Cerebellar nuclear complex (tissue), 1 donor: ENCODE measurements around the gene SRGAP1.
"Not testable (repeated sequence)": the region's sequence is repeated elsewhere in the genome, so short reads cannot be mapped to it uniquely, and the experiment has no call there.

ENCODE experiments used
- DNase-seq, 2 experiments: peaks; one replicate each; lab custom pipeline; 2025; lab: John Stamatoyannopoulos, UW

The SRGAP1 gene

DNA sequence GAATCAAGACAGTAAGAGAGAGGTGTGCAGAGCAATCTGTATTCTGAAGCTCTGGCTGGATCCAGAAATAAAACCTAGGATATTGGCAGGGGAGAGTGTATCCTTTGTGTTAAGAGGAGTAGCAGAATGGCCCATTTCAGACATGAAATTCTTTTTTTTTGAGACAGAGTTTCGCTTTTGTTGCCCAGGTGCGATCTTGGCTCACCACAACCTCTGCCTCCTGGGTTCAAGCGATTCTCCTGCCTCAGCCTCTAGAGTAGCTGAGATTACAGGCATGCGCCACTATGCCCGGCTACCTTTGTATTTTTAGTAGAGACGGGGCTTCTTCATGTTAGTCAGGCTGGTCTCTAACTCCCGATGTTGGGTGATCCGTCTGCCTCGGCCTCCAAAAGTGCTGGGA is 6.1 kb upstream of the SRGAP1 start:
- DNase-seq: no peak

DNA sequence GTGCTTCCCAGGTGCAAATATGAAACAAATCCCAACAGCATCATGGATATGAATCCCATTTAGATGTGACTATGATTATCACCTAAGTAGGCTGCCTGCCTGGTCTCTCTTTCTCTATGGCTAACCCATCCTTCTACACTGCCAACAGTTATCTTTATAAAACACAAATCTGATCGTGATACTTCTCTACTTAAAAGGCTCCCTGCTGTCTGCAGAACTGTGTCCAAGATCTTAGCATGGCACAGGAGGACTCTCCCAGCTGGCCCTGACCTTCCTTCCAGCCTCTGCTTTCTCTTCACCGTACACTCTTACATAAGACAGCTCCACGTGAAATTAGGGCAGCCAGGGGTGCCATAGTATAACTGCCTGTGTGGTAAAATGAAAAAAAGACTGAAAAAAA is 3.5 kb upstream of the SRGAP1 start:
- no peak for DNase-seq

DNA sequence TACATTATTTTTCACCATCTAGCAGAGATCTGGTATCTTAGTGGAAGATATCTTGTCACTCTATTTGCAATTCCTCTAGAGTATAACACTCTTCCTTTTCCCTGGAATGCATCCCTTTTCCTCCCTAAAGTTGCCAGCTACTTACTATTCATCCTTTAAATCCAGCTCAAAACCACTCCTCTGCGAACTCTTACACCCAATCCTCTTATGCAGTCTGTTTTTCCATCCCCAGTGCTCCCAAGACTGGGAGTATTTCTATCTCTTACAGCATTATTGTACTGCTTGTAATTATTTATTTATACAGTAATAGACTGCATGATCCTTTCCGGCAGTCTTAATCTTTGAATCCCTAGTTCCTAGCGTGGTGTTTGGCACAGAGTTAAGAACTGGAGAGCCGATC is 2.9 kb upstream of the SRGAP1 start:
- DNase-seq: no peak

DNA sequence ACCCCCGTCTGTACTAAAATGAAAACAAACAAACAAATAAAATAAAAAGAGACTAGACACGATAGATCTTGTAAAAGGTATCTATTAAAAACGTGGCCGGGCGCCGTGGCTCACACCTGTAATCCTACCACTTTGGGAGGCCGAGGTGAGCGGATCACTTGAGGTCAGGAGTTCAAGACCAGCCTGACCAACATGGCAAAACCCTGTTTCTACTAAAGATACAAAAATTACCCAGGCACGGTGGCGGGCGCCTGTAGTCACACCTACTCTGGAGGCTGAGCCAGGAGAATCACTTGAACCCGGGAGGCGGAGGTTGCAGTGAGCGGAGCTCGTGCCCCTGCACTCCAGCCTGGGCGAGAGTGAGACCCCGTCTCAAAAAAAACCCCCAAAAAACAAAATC is 1.8 kb upstream of the SRGAP1 start:
- not testable (repeated sequence) for DNase-seq

DNA sequence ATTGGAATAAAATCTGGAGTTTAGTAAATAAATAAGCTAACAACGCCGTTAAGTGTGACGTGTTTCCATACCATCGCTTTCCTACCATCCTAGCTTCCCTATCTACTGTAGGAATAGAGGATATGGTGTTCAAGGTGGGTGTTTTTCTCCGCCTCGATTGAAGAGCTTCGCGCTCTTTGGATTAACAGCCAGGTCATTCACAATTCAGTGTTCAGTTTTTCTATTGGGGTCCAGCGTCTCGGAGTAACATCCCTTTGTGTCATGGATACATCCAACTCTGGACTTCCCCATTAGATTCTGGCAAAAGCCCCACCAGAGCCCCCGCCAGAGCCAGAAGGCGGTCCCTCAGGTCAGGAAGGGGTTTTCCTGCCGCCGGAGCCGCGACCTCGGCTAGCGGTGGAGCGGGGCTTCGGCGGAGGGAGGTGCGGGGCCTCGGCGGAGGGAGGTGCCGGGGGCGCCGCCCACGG is 1.2 kb upstream of the SRGAP1 start:
- DNase-seq: no peak

DNA sequence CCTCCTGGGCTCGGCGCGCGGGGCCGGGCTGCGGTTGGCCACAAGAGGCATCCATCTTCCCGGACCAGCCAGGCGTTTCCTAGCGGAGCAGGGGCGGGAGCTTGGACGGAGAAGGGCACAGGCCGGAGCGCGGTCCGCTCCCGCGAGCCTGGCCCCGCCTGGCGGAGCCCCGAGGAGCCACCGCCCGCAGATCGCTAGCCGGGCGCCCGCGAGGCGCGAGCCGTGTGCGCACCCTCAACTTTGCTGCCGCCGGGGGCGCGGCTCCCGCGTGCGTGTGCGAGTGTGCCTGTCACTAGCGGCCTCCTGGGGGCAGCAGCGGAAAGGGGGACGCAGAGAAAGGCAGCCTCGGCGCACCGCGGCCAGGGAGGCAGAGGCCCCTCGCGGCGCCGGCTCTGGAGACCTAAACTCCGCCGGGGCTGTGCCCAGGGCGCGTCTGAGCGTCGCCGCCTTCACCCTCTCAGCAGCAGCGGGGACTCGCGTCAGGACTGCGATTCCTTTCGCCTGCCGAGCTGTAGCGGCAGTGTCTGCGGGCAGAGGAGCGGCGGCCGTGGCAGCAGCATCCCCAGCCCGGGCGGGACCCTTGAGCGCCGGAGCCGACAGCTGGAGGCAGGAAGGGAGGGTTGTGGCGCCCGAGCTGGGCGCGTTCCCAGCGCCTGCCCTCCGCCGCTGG is 644 bp upstream of the SRGAP1 start:
- no peak for DNase-seq

DNA sequence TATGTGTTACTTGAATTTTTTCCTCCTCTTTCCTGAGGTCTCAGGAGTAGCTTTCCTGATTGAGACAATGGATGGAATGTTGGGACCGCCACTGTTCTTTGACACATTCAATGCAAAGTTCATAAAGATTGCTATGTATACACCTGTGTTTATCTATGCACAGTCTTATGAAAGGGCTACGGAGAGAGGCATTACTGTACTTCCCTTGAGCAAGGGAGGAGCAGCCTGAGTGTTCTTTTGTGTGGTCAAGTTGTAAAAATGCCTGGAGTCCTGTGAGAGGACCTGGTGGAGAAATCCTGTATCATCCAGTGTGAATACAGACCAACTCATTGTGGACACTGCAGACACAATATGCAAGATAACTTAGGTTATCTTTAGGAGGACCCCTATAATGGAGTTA is 1.2 kb downstream of the SRGAP1 start:
- DNase-seq: no peak

DNA sequence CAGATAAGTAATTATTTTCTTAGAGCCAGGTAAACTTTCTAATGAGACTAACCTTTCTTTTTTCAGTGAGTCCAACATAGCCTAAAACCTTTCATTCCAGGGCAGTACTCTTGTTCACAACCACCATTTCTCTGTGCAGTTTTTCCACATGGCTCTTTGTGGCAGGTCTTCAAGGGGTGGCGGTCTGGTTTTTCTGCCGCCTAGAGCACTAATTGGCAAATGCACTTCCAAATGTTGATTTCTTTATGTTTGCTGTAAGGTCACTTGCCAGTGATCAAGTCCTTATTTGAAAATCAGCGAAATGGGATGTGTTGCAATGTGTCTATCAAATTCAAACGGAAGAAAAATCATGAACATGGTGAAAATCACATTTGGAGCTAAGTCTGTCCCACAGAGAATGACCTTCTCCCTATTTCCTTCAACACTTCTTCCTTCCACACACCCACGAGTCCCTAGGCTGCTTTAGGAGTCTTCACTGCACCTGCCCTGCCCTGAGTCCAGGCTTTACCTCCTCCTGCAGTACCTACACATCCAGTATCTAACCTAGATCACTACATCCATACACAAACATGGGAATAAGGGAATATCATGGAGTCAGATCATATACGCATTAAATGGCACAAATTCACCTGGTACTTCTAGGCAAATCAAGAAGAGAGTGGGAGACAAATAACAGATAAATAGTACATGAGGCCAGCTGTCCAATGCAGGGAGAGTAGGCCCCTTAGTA is 1.9 kb downstream of the SRGAP1 start:
- no peak for DNase-seq

DNA sequence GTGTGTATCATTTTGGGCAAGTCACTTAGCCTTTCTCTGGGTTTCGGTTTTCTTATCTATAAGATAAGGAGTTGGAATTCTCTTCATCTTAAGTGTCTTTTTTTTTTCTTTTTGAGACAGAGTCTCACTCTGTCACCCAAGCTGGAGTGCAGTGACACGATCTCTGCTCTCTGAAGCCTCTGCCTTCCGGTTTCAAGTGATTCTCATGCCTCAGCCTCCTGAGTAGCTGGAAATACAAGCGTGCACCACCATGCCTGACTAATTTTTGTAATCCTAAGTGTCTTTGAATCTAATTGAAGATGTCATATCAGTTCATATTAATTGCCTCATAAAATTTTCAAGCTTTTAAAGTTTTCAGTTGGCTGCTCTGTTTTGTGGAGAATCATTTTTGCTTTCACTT is 4.0 kb downstream of the SRGAP1 start:
- DNase-seq: no peak

DNA sequence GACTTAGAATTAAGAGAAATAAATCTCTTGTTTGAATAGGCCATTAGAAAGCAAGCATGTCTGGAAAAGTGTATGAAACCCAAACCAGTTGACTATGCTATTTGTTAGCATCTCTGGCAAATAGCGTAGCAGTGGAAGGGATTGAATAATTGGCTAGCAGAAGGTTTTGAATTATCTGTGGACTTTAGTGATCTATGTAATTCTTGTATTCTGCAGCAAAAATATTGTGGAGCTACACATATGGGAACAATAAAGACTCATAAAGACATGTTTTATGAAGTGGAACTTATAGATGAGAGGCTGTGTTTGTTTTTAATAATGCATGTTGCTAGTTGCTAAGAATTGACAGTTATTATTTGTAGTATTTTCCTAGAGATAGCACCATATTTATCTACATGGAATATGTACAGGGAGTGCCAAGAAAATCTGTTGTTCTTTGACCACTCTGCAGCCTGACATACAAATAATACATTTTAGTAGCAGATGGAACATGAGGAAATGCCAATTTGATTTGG is 4.7 kb downstream of the SRGAP1 start:
- DNase-seq: no peak

DNA sequence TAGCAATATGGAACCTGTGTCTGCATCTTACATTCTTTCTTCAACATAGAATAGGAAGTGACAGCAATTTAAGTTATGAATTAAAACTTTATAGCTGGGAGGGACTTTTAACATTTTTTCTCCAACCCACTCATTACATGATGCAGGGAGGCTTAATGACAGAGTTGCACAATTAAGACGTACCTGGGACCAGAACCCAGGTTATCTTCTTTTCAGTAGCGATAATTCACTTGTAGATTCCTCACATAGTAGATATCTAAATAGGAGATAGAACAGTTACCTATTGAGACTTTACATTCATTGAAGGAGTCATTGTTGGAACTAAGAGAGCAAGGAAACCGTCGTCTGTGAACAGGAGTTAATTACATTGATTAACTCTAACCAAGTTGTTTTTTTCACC is 5.1 kb downstream of the SRGAP1 start:
- DNase-seq: no peak

DNA sequence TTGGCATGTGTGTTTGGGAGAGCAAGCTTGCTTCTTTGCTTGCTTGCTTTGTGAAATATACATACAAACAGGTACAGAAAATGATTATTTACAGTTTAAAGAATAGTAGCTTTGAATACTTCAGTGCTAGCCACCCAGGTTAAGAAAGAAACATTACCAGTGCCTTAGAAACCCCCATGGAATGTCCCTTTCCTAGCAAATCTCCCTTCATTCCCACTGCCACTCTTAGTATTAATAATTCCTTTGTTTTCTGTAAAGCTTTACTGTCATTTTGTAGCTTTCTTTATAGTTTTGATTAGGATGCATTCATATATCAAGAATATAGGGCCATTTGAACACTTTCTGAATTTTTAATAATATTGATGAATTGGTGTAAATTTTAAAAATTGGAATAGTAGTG is 9.5 kb downstream of the SRGAP1 start:
- DNase-seq: no peak

DNA sequence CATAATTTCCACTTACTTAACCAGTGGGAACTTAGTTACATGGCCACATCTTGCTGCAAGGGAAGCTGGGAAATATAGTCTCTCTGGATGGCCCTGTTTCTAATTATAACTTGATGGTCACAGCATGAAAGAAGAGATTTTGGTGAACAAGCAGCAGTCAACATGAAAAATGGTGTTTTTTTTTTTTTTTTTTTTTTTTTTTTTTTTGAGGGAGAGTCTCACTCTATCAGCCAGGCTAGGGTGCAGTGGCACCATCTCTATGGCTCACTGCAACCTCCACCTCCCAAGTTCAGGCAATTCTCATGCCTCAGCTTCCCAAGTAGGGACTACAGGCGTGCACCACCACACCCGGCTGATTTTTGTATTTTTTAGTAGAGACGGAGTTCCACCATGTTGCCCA is 10.8 kb downstream of the SRGAP1 start:
- no peak for DNase-seq

DNA sequence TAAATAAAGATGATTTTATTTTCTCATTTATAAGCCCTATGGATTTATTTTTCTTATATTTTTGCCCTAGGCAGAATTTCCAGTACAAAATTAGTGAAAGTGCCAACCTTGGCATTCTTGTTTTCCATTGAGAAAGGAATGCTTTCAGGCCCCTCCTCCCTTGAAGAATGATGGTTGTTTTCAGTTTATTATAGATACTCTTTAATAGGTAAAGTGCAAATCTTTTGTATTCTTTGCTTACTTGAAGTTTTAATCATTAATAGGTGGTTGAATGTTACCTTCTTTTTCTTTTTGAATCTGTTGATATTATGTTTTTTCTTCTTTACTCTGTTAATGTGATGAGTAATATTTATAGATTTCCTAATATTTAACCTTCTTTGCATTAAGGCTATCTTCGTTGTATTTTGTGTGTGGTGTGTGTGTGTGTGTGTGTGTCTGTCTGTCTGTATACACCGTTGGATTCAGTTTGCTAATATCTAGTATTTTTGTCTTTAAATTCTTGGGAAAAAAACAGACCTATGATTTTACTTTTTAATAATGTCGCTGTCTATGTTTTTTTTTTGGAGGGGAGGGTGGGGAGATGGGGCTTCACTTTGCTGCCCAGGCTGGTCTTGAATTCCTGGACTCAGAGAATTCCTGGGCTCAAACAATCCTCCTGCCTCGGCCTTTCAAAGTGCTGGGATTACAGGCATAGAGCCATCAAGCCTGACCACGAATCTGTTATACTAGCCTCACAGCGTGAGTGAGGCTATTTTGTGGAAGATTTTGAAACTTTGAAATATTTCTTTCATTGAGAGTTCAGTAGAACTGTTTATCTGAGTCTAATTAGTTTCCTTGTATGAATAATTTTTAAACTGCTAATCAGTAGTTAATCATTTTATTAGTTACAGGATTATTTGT is 13.5 kb downstream of the SRGAP1 start:
- DNase-seq: no peak

DNA sequence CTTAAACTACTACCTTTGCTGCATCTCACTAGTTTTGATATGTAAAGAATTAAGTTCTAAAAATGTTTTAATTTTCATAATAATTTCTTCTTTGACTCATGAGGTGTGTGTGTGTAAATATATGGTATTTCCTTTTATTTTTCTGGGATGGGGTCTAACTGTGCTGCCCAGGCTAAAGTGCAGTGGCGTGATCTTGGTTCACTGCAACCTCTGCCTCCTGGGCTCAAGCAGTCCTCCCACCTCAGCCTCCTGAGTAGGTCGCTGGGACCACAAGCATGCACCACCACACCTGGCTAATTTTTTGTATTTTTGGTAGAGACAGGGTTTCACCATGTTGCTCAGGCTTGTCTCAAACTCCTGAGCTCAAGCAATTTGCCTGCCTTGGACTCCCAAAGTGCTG is 15.4 kb downstream of the SRGAP1 start:
- DNase-seq: not testable (repeated sequence)

DNA sequence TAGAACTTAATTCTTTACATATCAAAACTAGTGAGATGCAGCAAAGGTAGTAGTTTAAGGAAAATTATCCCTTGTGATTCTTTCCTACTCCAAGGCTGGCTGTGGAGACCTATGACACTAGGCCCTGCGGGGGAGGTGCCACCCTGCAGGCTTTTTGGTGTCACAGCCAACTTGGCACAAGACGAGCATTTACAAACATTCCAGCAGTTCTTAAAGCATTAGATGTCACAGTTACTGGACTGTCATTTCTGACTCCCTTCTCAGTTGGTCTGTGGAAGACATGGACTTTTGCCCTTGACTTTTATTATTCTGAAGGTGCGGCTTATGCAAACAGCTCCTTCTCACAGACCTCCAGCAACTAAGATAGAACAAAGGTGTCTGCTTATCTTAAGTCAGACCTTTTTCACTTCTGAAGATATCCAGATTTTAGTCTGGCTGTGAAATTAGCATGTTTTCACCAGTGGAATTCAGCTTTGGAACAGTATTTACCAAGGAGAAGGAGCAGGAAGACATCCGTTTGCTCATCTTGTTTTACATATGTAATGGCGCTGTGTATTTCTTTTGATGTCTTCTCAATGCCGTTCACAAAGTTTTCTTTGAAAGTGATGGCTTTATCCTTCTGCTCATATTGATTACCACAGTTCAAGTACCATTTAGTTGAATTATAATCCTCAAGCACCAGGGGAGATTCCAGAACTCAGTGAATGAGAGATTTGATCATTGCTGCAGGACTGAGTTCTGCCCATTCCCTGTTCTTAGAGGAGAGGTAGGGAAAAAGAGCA is 17.9 kb downstream of the SRGAP1 start:
- DNase-seq: no peak

DNA sequence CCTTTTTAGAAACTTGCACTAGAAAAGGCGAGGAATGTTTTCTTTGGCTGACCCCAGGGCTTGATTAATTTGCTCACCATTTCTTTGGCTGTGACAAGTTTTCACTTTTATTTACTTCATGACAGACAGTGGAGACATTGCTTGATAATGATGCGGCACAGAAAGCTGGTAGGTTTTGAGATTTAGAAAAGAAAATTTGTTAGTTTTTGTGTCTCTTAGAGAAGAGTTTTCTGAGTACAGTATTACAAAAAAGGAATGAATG is 18.4 kb downstream of the SRGAP1 start:
- no peak for DNase-seq

DNA sequence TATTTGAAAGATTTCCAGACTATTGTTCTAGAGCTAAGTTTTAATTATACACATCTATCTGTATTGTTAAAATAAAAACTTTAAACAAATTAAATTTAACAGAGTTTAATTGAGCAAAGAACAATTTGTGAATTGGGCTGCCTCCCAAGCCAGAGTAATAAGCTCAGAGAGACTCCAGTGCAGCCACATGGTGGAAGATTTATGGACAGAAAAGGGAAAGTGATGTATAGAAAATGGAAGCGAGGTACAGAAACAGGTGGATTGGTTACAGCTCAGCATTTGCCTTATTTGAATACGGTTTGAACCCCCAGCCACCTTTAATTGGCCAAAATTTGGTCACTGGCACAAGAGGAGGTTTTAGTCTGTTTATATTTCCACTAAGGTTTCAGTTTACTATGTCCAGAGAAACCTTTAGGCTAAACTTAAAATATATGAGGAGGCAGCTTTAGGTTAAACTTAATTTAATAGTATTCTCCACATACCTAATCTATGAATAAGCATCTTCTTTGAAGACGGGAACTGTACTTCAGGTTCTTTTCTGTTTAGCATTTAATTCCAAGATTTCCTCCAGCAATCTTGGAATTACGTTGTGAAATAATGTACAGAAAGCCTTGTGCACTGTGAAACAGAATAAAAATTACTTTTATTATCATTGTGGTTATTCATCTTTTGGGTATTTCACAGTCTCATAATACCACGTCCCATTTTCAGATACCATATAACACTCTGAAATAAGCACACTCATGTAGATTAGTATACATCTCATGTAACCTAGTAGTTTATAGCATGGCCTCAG is 19.4 kb downstream of the SRGAP1 start:
- DNase-seq: no peak

DNA sequence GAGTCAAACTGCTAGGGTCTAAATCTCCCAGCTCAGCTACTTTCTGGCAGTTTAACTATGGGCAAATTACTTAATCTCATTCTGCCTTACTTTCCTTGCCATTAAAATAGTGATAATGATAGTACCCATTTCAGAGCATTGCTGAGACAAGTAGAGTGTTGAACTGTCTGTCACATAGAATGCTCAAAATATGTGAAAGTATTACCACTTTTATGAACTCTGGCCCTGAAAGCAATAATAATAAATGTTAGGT is 19.9 kb downstream of the SRGAP1 start:
- no peak for DNase-seq

DNA sequence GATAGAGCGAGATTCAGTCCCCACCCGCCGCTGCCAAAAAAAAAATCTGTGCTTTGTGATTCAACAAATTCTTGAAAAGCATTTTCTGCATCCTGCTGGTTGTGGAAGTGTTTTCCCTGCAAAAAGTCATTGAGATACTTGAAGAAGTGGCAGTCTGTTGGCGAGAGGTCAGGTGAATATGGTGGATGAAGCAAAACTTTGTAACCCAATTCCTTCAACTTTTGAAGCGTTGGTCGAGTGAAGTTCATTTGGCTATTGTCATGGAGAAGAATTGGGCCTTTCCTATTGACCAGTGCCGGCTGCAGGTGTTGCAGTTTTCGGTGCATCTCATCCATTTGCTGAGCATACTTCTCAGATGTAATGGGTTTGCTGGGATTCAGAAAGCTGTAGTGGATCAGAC is 20.9 kb downstream of the SRGAP1 start:
- DNase-seq: no peak

DNA sequence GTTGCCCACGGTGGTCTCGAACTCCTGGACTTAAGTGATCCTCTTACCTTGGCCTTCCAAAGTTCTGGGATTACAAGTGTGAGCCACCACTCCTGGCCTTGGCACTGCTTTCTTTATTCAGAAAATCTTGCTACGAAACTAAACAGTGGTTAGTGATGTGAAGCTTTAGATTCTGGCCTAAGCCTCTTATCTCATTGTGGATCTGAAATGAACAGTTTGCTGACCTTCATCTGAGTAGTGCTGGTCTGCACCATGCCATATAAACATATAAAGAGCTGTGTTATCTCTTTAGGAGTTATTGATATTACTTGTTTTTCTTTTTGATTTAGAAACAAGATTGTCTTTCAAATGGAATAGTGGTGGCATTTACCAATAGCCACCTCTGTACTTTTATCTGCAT is 22.6 kb downstream of the SRGAP1 start:
- no peak for DNase-seq

DNA sequence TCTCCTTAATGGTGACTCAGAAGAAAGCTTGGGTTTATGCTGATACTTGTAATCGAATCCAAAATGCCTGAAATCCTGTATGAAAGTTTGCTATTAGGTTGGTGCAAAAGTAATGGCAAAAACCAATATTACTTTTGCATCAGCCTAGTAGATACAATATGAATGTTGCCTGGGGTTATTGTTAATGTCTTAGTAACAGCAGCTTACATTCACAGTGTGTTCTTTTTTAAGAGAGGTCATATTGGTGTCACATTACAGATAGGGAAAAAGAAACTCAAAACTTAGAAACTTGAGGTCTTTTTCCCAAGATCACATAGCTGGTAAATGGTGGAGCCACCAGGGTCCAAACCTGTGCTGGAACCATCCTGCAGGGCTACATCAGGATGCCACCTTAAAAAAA is 25.2 kb downstream of the SRGAP1 start:
- no peak for DNase-seq
